Neural progenitor cell (in vitro differentiated cells): ENCODE data around the gene HLA-E.
A peak's percentile ranks its signal among the peaks of the same experiment; 100 is the strongest.

Experiments
- CTCF ChIP-seq: fragments of 200-600 bp; sonication (generic); IDR thresholded peaks from 2 replicates; pipeline ENCODE4 v1.5.1; 2017; ENCODE audit warnings: antibody characterized with exemption, mild to moderate bottlenecking
- EZH2phosphoT487 ChIP-seq: fragments of 200-600 bp; sonication (generic); IDR thresholded peaks from 2 replicates; pipeline ENCODE4 v1.6.1; 2017; ENCODE audit warnings: antibody characterized with exemption

- TF ChIP-seq CTCF, result peak; percentile 69
- no peak for TF ChIP-seq EZH2phosphoT487
Observed at GRCh38 chr6:30483677-30484279, 5.5 kb upstream of the HLA-E start.
